ENCODE results near the gene ZBTB46. TPM values are rescaled to one million over a fixed set of nuclear protein-coding genes. Genes with fewer than 3 reads are reported as not detected.
"Not testable (repeated sequence)": the region's sequence is repeated elsewhere in the genome, so short reads cannot be mapped to it uniquely, and the experiment has no call there.

Gene ZBTB46
- total RNA-seq, 1 donor from 2014 or later: 42.1 TPM

- no peak for DNase-seq (ENCODE audit: low spot score)
- peaks cover 11% of the 10 kb centered on the region for H3K4me1 Mint-ChIP-seq (ENCODE audit: unreplicated experiment)
- H3K27ac Mint-ChIP-seq (ENCODE audit: unreplicated experiment): no peak overlapping the region
- no peak overlapping the region for H3K4me3 Mint-ChIP-seq (ENCODE audit: unreplicated experiment)
- H3K9me3 Mint-ChIP-seq (ENCODE audit: unreplicated experiment): no peaks in the 10 kb centered on the region
- TF ChIP-seq, protein P1, sequence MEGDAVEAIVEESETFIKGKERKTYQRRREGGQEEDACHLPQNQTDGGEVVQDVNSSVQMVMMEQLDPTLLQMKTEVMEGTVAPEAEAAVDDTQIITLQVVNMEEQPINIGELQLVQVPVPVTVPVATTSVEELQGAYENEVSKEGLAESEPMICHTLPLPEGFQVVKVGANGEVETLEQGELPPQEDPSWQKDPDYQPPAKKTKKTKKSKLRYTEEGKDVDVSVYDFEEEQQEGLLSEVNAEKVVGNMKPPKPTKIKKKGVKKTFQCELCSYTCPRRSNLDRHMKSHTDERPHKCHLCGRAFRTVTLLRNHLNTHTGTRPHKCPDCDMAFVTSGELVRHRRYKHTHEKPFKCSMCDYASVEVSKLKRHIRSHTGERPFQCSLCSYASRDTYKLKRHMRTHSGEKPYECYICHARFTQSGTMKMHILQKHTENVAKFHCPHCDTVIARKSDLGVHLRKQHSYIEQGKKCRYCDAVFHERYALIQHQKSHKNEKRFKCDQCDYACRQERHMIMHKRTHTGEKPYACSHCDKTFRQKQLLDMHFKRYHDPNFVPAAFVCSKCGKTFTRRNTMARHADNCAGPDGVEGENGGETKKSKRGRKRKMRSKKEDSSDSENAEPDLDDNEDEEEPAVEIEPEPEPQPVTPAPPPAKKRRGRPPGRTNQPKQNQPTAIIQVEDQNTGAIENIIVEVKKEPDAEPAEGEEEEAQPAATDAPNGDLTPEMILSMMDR (IDR thresholded peaks at IDR 0.05; ENCODE audit: unreplicated experiment): no peak
- peaks cover 4% of the 10 kb centered on the region for H3K36me3 Mint-ChIP-seq (ENCODE audit: low read depth, unreplicated experiment)
- H3K27me3 Mint-ChIP-seq (ENCODE audit: unreplicated experiment): no peaks in the 10 kb centered on the region
Observed at GRCh38 chr20:63808145-63808724, 22.8 kb downstream of the ZBTB46 start.

DNA sequence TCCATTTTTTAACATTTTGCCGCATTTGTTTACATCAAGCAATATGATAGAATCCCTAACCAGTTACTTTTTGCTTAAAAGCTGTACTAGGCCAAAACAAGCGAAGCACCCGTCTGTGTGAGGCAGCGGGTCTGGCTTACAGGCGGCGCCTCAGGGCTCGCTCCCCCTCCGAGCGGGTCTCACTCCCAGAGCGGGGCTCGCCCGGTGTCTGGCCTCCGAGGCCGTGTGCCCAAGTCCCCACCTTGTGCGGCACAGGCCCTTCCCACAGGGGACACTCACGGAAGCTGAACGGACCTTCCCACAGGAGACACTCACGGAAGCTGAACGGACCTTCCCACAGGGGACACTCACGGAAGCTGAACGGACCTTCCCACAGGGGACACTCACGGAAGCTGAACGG is 23.4 kb downstream of the ZBTB46 start:
- Mint-ChIP-seq H3K9me3 (ENCODE audit: unreplicated experiment) (no peaks in the 10 kb centered on the region), H3K4me3 (ENCODE audit: unreplicated experiment) (no peak overlapping the region), H3K27me3 (ENCODE audit: unreplicated experiment) (no peaks in the 10 kb centered on the region), H3K4me1 (ENCODE audit: unreplicated experiment) (peaks cover 11% of the 10 kb centered on the region), H3K36me3 (ENCODE audit: low read depth, unreplicated experiment) (peaks cover 4% of the 10 kb centered on the region), H3K27ac (ENCODE audit: unreplicated experiment) (no peak overlapping the region)
- no peak for DNase-seq (ENCODE audit: low spot score)
- TF ChIP-seq, protein P1 (IDR thresholded peaks at IDR 0.05; ENCODE audit: unreplicated experiment): no peak

GRCh38 chr20:63804308-63804636 is 26.8 kb downstream of the ZBTB46 start:
- Mint-ChIP-seq H3K36me3 (ENCODE audit: low read depth, unreplicated experiment) (peaks cover 16% of the 10 kb centered on the region), H3K27me3 (ENCODE audit: unreplicated experiment) (peaks cover 5% of the 10 kb centered on the region), H3K27ac (ENCODE audit: unreplicated experiment) (no peak overlapping the region), H3K4me3 (ENCODE audit: unreplicated experiment) (no peak overlapping the region), H3K9me3 (ENCODE audit: unreplicated experiment) (no peaks in the 10 kb centered on the region), H3K4me1 (ENCODE audit: unreplicated experiment) (no peaks in the 10 kb centered on the region)
- TF ChIP-seq, protein P1 (IDR thresholded peaks at IDR 0.05; ENCODE audit: unreplicated experiment): no peak
- no peak for DNase-seq (ENCODE audit: low spot score)

- Mint-ChIP-seq H3K27me3 (ENCODE audit: unreplicated experiment) (peaks cover 5% of the 10 kb centered on the region), H3K9me3 (ENCODE audit: unreplicated experiment) (no peaks in the 10 kb centered on the region), H3K27ac (ENCODE audit: unreplicated experiment) (no peak overlapping the region), H3K4me1 (ENCODE audit: unreplicated experiment) (no peaks in the 10 kb centered on the region), H3K4me3 (ENCODE audit: unreplicated experiment) (peak overlapping the region; percentile 25), H3K36me3 (ENCODE audit: low read depth, unreplicated experiment) (peaks cover 19% of the 10 kb centered on the region)
- DNase-seq (ENCODE audit: low spot score): no peak
- TF ChIP-seq, protein P1 (IDR thresholded peaks at IDR 0.05; ENCODE audit: unreplicated experiment): no peak
Observed at GRCh38 chr20:63802469-63803240, 28.4 kb downstream of the ZBTB46 start.

- not testable (repeated sequence) for H3K27me3 Mint-ChIP-seq (ENCODE audit: unreplicated experiment); H3K4me1 Mint-ChIP-seq (ENCODE audit: unreplicated experiment); H3K9me3 Mint-ChIP-seq (ENCODE audit: unreplicated experiment); DNase-seq (ENCODE audit: low spot score); H3K27ac Mint-ChIP-seq (ENCODE audit: unreplicated experiment)
- peaks cover 24% of the 10 kb centered on the region for H3K36me3 Mint-ChIP-seq (ENCODE audit: low read depth, unreplicated experiment)
- peak overlapping the region; percentile 81 for H3K4me3 Mint-ChIP-seq (ENCODE audit: unreplicated experiment)
Observed at GRCh38 chr20:63801174-63801573, 29.9 kb downstream of the ZBTB46 start.

- not testable (repeated sequence) for H3K4me3 Mint-ChIP-seq (ENCODE audit: unreplicated experiment); H3K9me3 Mint-ChIP-seq (ENCODE audit: unreplicated experiment); H3K27me3 Mint-ChIP-seq (ENCODE audit: unreplicated experiment)
Observed at GRCh38 chr20:63800411-63800810, 30.7 kb downstream of the ZBTB46 start.

DNA sequence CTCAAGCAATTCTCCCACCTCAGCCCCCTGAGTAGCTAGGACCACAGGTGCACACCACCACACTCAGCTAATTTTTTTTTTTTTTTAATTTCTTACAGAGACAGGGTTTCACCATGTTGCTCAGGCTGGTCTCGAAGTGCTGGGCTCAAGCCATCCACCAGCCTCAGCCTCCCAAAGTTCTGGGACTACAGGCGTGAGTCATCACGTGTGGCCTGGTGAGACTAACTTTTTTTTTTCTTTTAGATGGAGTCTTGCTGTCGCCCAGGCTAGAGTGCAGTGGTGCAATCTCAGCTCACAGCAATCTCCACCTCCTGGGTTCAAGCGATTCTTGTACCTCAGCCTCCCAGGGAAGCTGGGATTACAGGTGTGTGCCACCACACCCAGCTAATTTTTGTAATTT is 31.9 kb downstream of the ZBTB46 start:
- not testable (repeated sequence) for H3K27me3 Mint-ChIP-seq (ENCODE audit: unreplicated experiment); H3K4me3 Mint-ChIP-seq (ENCODE audit: unreplicated experiment); DNase-seq (ENCODE audit: low spot score); H3K4me1 Mint-ChIP-seq (ENCODE audit: unreplicated experiment); H3K27ac Mint-ChIP-seq (ENCODE audit: unreplicated experiment); H3K9me3 Mint-ChIP-seq (ENCODE audit: unreplicated experiment)
- peaks cover 25% of the 10 kb centered on the region for H3K36me3 Mint-ChIP-seq (ENCODE audit: low read depth, unreplicated experiment)

More at GRCh38 chr20:63800411-63800810, 30.7 kb downstream of the ZBTB46 start:
- not testable (repeated sequence) for H3K27ac Mint-ChIP-seq (ENCODE audit: unreplicated experiment); H3K4me1 Mint-ChIP-seq (ENCODE audit: unreplicated experiment); DNase-seq (ENCODE audit: low spot score)
- peaks cover 25% of the 10 kb centered on the region for H3K36me3 Mint-ChIP-seq (ENCODE audit: low read depth, unreplicated experiment)

DNA sequence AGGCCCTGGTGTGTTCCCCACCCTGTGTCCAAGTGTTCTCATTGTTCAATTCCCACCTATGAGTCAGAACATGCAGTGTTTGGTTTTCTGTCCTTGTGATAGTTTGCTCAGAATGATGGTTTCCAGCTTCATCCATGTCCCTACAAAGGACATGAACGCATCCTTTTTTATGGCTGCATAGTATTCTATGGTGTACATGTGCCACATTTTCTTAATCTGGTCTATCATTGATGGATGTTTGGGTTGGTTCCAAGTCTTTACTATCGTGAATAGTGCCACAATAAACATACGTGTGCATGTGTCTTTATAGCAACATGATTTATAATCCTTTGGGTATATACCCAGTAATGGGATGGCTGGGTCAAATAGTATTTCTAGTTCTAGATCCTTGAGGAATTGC is 33.9 kb downstream of the ZBTB46 start:
- H3K36me3 Mint-ChIP-seq (ENCODE audit: low read depth, unreplicated experiment): peaks cover 27% of the 10 kb centered on the region
- H3K4me1 Mint-ChIP-seq (ENCODE audit: unreplicated experiment); H3K27me3 Mint-ChIP-seq (ENCODE audit: unreplicated experiment); H3K9me3 Mint-ChIP-seq (ENCODE audit: unreplicated experiment); H3K4me3 Mint-ChIP-seq (ENCODE audit: unreplicated experiment); DNase-seq (ENCODE audit: low spot score); H3K27ac Mint-ChIP-seq (ENCODE audit: unreplicated experiment): not testable (repeated sequence)

All from endothelial cell (in vitro differentiated cells).